Dendritic cell treated with granulocyte-macrophage colony-stimulating factor and Interleukin-4, amounts not matched to agents 40 ng/mL and 50 ng/mL, for 4 days (primary cell): Measurements from ENCODE around the gene EYS.

Experiments
- H3K27ac Mint-ChIP-seq: one replicate; pipeline ENCODE4 v1.8.0; 2022; ENCODE audit warnings: mild to moderate bottlenecking, mixed read lengths
- H3K27me3 Mint-ChIP-seq: one replicate; pipeline ENCODE4 v1.8.0; 2022; ENCODE audit warnings: mild to moderate bottlenecking, mixed read lengths
- H3K36me3 Mint-ChIP-seq: one replicate; pipeline ENCODE4 v1.8.0; 2022; ENCODE audit warnings: low read depth, mixed read lengths
- H3K4me1 Mint-ChIP-seq: one replicate; pipeline ENCODE4 v1.8.0; 2022; ENCODE audit warnings: low read depth, mixed read lengths
- H3K4me3 Mint-ChIP-seq: one replicate; pipeline ENCODE4 v1.8.0; 2022; ENCODE audit warnings: mild to moderate bottlenecking, moderate library complexity, mixed read lengths
- H3K9me3 Mint-ChIP-seq: one replicate; pipeline ENCODE4 v1.8.0; 2022; ENCODE audit warnings: mixed read lengths
- intact Hi-C: fragments of 100-400 bp; cut with micrococcal nuclease; formaldehyde crosslinking; loops from one replicate; pipeline ENCODE4 v1.15.0; 2022

EYS gene

GRCh38 chr6:64890609-64891008 lies 816.4 kb downstream of the EYS start:
- H3K36me3 Mint-ChIP-seq: no peaks in the 10 kb centered on the region
- H3K9me3 Mint-ChIP-seq: peaks cover 6% of the 10 kb centered on the region
- intact Hi-C loops: no loop called here
- no peak overlapping the region for H3K27ac Mint-ChIP-seq
- no peaks in the 10 kb centered on the region for H3K27me3 Mint-ChIP-seq
- no peak overlapping the region for H3K4me3 Mint-ChIP-seq
- H3K4me1 Mint-ChIP-seq: no peaks in the 10 kb centered on the region

- Mint-ChIP-seq H3K4me1 (no peaks in the 10 kb centered on the region), H3K36me3 (no peaks in the 10 kb centered on the region), H3K4me3 (no peak overlapping the region), H3K9me3 (peaks cover 6% of the 10 kb centered on the region), H3K27ac (no peak overlapping the region), H3K27me3 (no peaks in the 10 kb centered on the region)
- intact Hi-C loops: no loop called here
Observed at GRCh38 chr6:64889144-64889543, 817.9 kb downstream of the EYS start.

GRCh38 chr6:64874776-64875175 lies 832.2 kb downstream of the EYS start:
- H3K4me3 Mint-ChIP-seq: no peak overlapping the region
- H3K27ac Mint-ChIP-seq: no peak overlapping the region
- intact Hi-C loops: no loop called here
- H3K4me1 Mint-ChIP-seq: no peaks in the 10 kb centered on the region
- H3K9me3 Mint-ChIP-seq: peaks cover 2% of the 10 kb centered on the region
- H3K36me3 Mint-ChIP-seq: no peaks in the 10 kb centered on the region
- no peaks in the 10 kb centered on the region for H3K27me3 Mint-ChIP-seq

- no peak overlapping the region for H3K27ac Mint-ChIP-seq
- no peaks in the 10 kb centered on the region for H3K36me3 Mint-ChIP-seq
- H3K9me3 Mint-ChIP-seq: peaks cover 8% of the 10 kb centered on the region
- H3K4me1 Mint-ChIP-seq: no peaks in the 10 kb centered on the region
- H3K4me3 Mint-ChIP-seq: no peak overlapping the region
- intact Hi-C loops: no loop called here
- no peaks in the 10 kb centered on the region for H3K27me3 Mint-ChIP-seq
Observed at GRCh38 chr6:64872633-64873032, 834.4 kb downstream of the EYS start.

GRCh38 chr6:64861039-64861651 lies 845.9 kb downstream of the EYS start:
- H3K36me3 Mint-ChIP-seq: no peaks in the 10 kb centered on the region
- H3K27ac Mint-ChIP-seq: no peak overlapping the region
- no peaks in the 10 kb centered on the region for H3K4me1 Mint-ChIP-seq
- intact Hi-C loops: no loop called here
- peaks cover 36% of the 10 kb centered on the region for H3K9me3 Mint-ChIP-seq
- no peaks in the 10 kb centered on the region for H3K27me3 Mint-ChIP-seq
- no peak overlapping the region for H3K4me3 Mint-ChIP-seq

- no peaks in the 10 kb centered on the region for H3K4me1 Mint-ChIP-seq
- intact Hi-C loops: no loop called here
- H3K27ac Mint-ChIP-seq: no peak overlapping the region
- H3K36me3 Mint-ChIP-seq: no peaks in the 10 kb centered on the region
- H3K9me3 Mint-ChIP-seq: peaks cover 46% of the 10 kb centered on the region
- H3K27me3 Mint-ChIP-seq: no peaks in the 10 kb centered on the region
- no peak overlapping the region for H3K4me3 Mint-ChIP-seq
Observed at GRCh38 chr6:64860203-64860602, 846.8 kb downstream of the EYS start.

GRCh38 chr6:64850121-64850520 lies 856.9 kb downstream of the EYS start:
- H3K27ac Mint-ChIP-seq: no peak overlapping the region
- no peaks in the 10 kb centered on the region for H3K36me3 Mint-ChIP-seq
- intact Hi-C loops: no loop called here
- no peaks in the 10 kb centered on the region for H3K4me1 Mint-ChIP-seq
- peaks cover 36% of the 10 kb centered on the region for H3K9me3 Mint-ChIP-seq
- H3K27me3 Mint-ChIP-seq: no peaks in the 10 kb centered on the region
- no peak overlapping the region for H3K4me3 Mint-ChIP-seq

- Mint-ChIP-seq H3K9me3 (peaks cover 39% of the 10 kb centered on the region), H3K4me1 (no peaks in the 10 kb centered on the region), H3K4me3 (no peak overlapping the region), H3K27ac (no peak overlapping the region), H3K27me3 (no peaks in the 10 kb centered on the region), H3K36me3 (no peaks in the 10 kb centered on the region)
- intact Hi-C loops: no loop called here
Observed at GRCh38 chr6:64848467-64848866, 858.6 kb downstream of the EYS start.

GRCh38 chr6:64847396-64847795 lies 859.6 kb downstream of the EYS start:
- Mint-ChIP-seq H3K4me3 (no peak overlapping the region), H3K4me1 (no peaks in the 10 kb centered on the region), H3K36me3 (no peaks in the 10 kb centered on the region), H3K27ac (no peak overlapping the region), H3K27me3 (no peaks in the 10 kb centered on the region), H3K9me3 (peaks cover 40% of the 10 kb centered on the region)
- intact Hi-C loops: no loop called here

- Mint-ChIP-seq H3K27me3 (no peaks in the 10 kb centered on the region), H3K9me3 (peaks cover 6% of the 10 kb centered on the region), H3K4me3 (no peak overlapping the region), H3K27ac (no peak overlapping the region), H3K36me3 (no peaks in the 10 kb centered on the region), H3K4me1 (no peaks in the 10 kb centered on the region)
- intact Hi-C loops: no loop called here
Observed at GRCh38 chr6:64838726-64839125, 868.3 kb downstream of the EYS start.

GRCh38 chr6:64831680-64832079 lies 875.3 kb downstream of the EYS start:
- peaks cover 5% of the 10 kb centered on the region for H3K9me3 Mint-ChIP-seq
- no peaks in the 10 kb centered on the region for H3K27me3 Mint-ChIP-seq
- no peaks in the 10 kb centered on the region for H3K4me1 Mint-ChIP-seq
- no peaks in the 10 kb centered on the region for H3K36me3 Mint-ChIP-seq
- no peak overlapping the region for H3K27ac Mint-ChIP-seq
- intact Hi-C loops: no loop called here
- no peak overlapping the region for H3K4me3 Mint-ChIP-seq

- H3K27me3 Mint-ChIP-seq: no peaks in the 10 kb centered on the region
- no peaks in the 10 kb centered on the region for H3K36me3 Mint-ChIP-seq
- intact Hi-C loops: no loop called here
- H3K4me3 Mint-ChIP-seq: no peak overlapping the region
- H3K4me1 Mint-ChIP-seq: no peaks in the 10 kb centered on the region
- H3K9me3 Mint-ChIP-seq: peaks cover 12% of the 10 kb centered on the region
- no peak overlapping the region for H3K27ac Mint-ChIP-seq
Observed at GRCh38 chr6:64817525-64817924, 889.5 kb downstream of the EYS start.

- H3K36me3 Mint-ChIP-seq: no peaks in the 10 kb centered on the region
- no peak overlapping the region for H3K4me3 Mint-ChIP-seq
- H3K27ac Mint-ChIP-seq: no peak overlapping the region
- H3K9me3 Mint-ChIP-seq: peaks cover 12% of the 10 kb centered on the region
- H3K4me1 Mint-ChIP-seq: no peaks in the 10 kb centered on the region
- H3K27me3 Mint-ChIP-seq: no peaks in the 10 kb centered on the region
- intact Hi-C loops: no loop called here
Observed at GRCh38 chr6:64815718-64816117, 891.3 kb downstream of the EYS start.

GRCh38 chr6:64812138-64812537 lies 894.9 kb downstream of the EYS start:
- Mint-ChIP-seq H3K36me3 (no peaks in the 10 kb centered on the region), H3K27ac (no peak overlapping the region), H3K27me3 (no peaks in the 10 kb centered on the region), H3K9me3 (no peaks in the 10 kb centered on the region), H3K4me3 (no peak overlapping the region), H3K4me1 (no peaks in the 10 kb centered on the region)
- intact Hi-C loops: no loop called here

GRCh38 chr6:64811119-64811518 lies 895.9 kb downstream of the EYS start:
- intact Hi-C loops: no loop called here
- Mint-ChIP-seq H3K9me3 (no peaks in the 10 kb centered on the region), H3K36me3 (no peaks in the 10 kb centered on the region), H3K27ac (no peak overlapping the region), H3K27me3 (no peaks in the 10 kb centered on the region), H3K4me3 (no peak overlapping the region), H3K4me1 (no peaks in the 10 kb centered on the region)
